HG02798 (cell line): ENCODE data around the gene CACNG3.
"Not testable (repeated sequence)": the region's sequence is repeated elsewhere in the genome, so short reads cannot be mapped to it uniquely, and the experiment has no call there.

Experiments
- ATAC-seq: cut with Tn5 transposase; IDR thresholded peaks from one replicate; pipeline ENCODE4 v1.9.1; 2021; ENCODE audit warnings: mild to moderate bottlenecking; ENCODE audit not compliant: unreplicated experiment, poor library complexity

The CACNG3 gene

GRCh38 chr16:24255456-24256371, at the start of gene CACNG3:
Gene CACNG3, plus strand, starts transcription at chr16:24256335. Its CDS starts 420 bp downstream, at chr16:24256755.
- ATAC-seq, result no peak

GRCh38 chr16:24206926-24207325, 49.2 kb upstream of the CACNG3 start:
- no peak for ATAC-seq

- ATAC-seq, result no peak
Observed at GRCh38 chr16:24208710-24209109, 47.4 kb upstream of the CACNG3 start.

GRCh38 chr16:24214992-24215391, 41.1 kb upstream of the CACNG3 start:
- no peak for ATAC-seq

GRCh38 chr16:24216961-24217360, 39.2 kb upstream of the CACNG3 start:
- ATAC-seq, result no peak

GRCh38 chr16:24217461-24217860, 38.7 kb upstream of the CACNG3 start:
- no peak for ATAC-seq

- ATAC-seq, result no peak
Observed at GRCh38 chr16:24218299-24218698, 37.8 kb upstream of the CACNG3 start.

- ATAC-seq, result no peak
Observed at GRCh38 chr16:24221219-24221618, 34.9 kb upstream of the CACNG3 start.

GRCh38 chr16:24228514-24228913, 27.6 kb upstream of the CACNG3 start:
- no peak for ATAC-seq

- ATAC-seq, result no peak
Observed at GRCh38 chr16:24232936-24233335, 23.2 kb upstream of the CACNG3 start.

GRCh38 chr16:24234737-24235136, 21.4 kb upstream of the CACNG3 start:
- ATAC-seq, result no peak

GRCh38 chr16:24235806-24236205, 20.3 kb upstream of the CACNG3 start:
- no peak for ATAC-seq

GRCh38 chr16:24238846-24239245, 17.3 kb upstream of the CACNG3 start:
- ATAC-seq, result not testable (repeated sequence)

GRCh38 chr16:24246911-24247607, 9.1 kb upstream of the CACNG3 start:
- no peak for ATAC-seq

GRCh38 chr16:24253192-24253591, 2.9 kb upstream of the CACNG3 start:
- no peak for ATAC-seq

GRCh38 chr16:24257958-24258357, 1.8 kb downstream of the CACNG3 start:
- ATAC-seq, result no peak

GRCh38 chr16:24258791-24259190, 2.7 kb downstream of the CACNG3 start:
- ATAC-seq, result no peak

- ATAC-seq, result no peak
Observed at GRCh38 chr16:24262816-24263215, 6.7 kb downstream of the CACNG3 start.

GRCh38 chr16:24270721-24271442, 14.7 kb downstream of the CACNG3 start:
- ATAC-seq, result no peak

- ATAC-seq, result no peak
Observed at GRCh38 chr16:24272379-24272778, 16.2 kb downstream of the CACNG3 start.
